ENCODE measurements around the gene AP5B1.

AP5B1 gene

GRCh38 chr11:65814986-65815565 is 34.3 kb upstream of the AP5B1 start:
- no peak overlapping the region for H3K27ac ChIP-seq (ENCODE audit: insufficient read depth, low read depth, low read length, poor library complexity, severe bottlenecking)
- no peak overlapping the region for H3K4me3 ChIP-seq (ENCODE audit: insufficient read depth, low read depth, low read length)

GRCh38 chr11:65814131-65814985 is 33.6 kb upstream of the AP5B1 start:
- 84 to 86% methylated on average over 18 of the region's 18 CpGs for WGBS, 2 experiments
- Histone ChIP-seq H3K4me1 (ENCODE audit: control insufficient read depth, insufficient read depth, low read length) (no peaks in the 10 kb centered on the region), H3K4me3 (ENCODE audit: insufficient read depth, low read depth, low read length) (no peak overlapping the region), H3K27ac (ENCODE audit: insufficient read depth, low read depth, low read length, poor library complexity, severe bottlenecking) (no peak overlapping the region), H3K36me3 (ENCODE audit: control insufficient read depth, insufficient read depth, low read length) (no peaks in the 10 kb centered on the region), H3K9me3 (ENCODE audit: control insufficient read depth, low read length) (no peaks in the 10 kb centered on the region), H3K27me3 (ENCODE audit: control insufficient read depth, insufficient read depth, low read length, poor library complexity, severe bottlenecking) (peaks cover 14% of the 10 kb centered on the region)

More at GRCh38 chr11:65814986-65815565, 34.3 kb upstream of the AP5B1 start:
- 89 to 93% methylated on average over 16 of the region's 16 CpGs for WGBS, 2 experiments
- Histone ChIP-seq H3K36me3 (ENCODE audit: control insufficient read depth, insufficient read depth, low read length) (no peaks in the 10 kb centered on the region), H3K9me3 (ENCODE audit: control insufficient read depth, low read length) (no peaks in the 10 kb centered on the region), H3K27me3 (ENCODE audit: control insufficient read depth, insufficient read depth, low read length, poor library complexity, severe bottlenecking) (peaks cover 14% of the 10 kb centered on the region), H3K4me1 (ENCODE audit: control insufficient read depth, insufficient read depth, low read length) (no peaks in the 10 kb centered on the region)

GRCh38 chr11:65811764-65812475 is 31.1 kb upstream of the AP5B1 start:
- H3K36me3 ChIP-seq (ENCODE audit: control insufficient read depth, insufficient read depth, low read length), result no peaks in the 10 kb centered on the region
- WGBS, 2 experiments, result 75 to 78% methylated on average over 18 to 19 of the region's 19 CpGs
- no peak overlapping the region for H3K27ac ChIP-seq (ENCODE audit: insufficient read depth, low read depth, low read length, poor library complexity, severe bottlenecking)
- H3K4me3 ChIP-seq (ENCODE audit: insufficient read depth, low read depth, low read length), result no peak overlapping the region
- no peaks in the 10 kb centered on the region for H3K4me1 ChIP-seq (ENCODE audit: control insufficient read depth, insufficient read depth, low read length)
- no peaks in the 10 kb centered on the region for H3K9me3 ChIP-seq (ENCODE audit: control insufficient read depth, low read length)
- H3K27me3 ChIP-seq (ENCODE audit: control insufficient read depth, insufficient read depth, low read length, poor library complexity, severe bottlenecking), result peaks cover 3% of the 10 kb centered on the region

GRCh38 chr11:65810046-65810868 is 29.5 kb upstream of the AP5B1 start:
- Histone ChIP-seq H3K27ac (ENCODE audit: insufficient read depth, low read depth, low read length, poor library complexity, severe bottlenecking) (no peak overlapping the region), H3K9me3 (ENCODE audit: control insufficient read depth, low read length) (no peaks in the 10 kb centered on the region), H3K4me3 (ENCODE audit: insufficient read depth, low read depth, low read length) (no peak overlapping the region), H3K4me1 (ENCODE audit: control insufficient read depth, insufficient read depth, low read length) (no peaks in the 10 kb centered on the region), H3K27me3 (ENCODE audit: control insufficient read depth, insufficient read depth, low read length, poor library complexity, severe bottlenecking) (no peaks in the 10 kb centered on the region), H3K36me3 (ENCODE audit: control insufficient read depth, insufficient read depth, low read length) (no peaks in the 10 kb centered on the region)
- WGBS, 2 experiments, result 90 to 92% methylated on average over 23 of the region's 23 CpGs

GRCh38 chr11:65809496-65809895 is 28.7 kb upstream of the AP5B1 start:
- no peak overlapping the region for H3K27ac ChIP-seq (ENCODE audit: insufficient read depth, low read depth, low read length, poor library complexity, severe bottlenecking)
- no peaks in the 10 kb centered on the region for H3K36me3 ChIP-seq (ENCODE audit: control insufficient read depth, insufficient read depth, low read length)
- H3K4me3 ChIP-seq (ENCODE audit: insufficient read depth, low read depth, low read length), result no peak overlapping the region
- WGBS, 2 experiments, result 84 to 85% methylated on average over 9 of the region's 9 CpGs
- no peaks in the 10 kb centered on the region for H3K27me3 ChIP-seq (ENCODE audit: control insufficient read depth, insufficient read depth, low read length, poor library complexity, severe bottlenecking)
- no peaks in the 10 kb centered on the region for H3K4me1 ChIP-seq (ENCODE audit: control insufficient read depth, insufficient read depth, low read length)
- H3K9me3 ChIP-seq (ENCODE audit: control insufficient read depth, low read length), result no peaks in the 10 kb centered on the region

- Histone ChIP-seq H3K27me3 (ENCODE audit: control insufficient read depth, insufficient read depth, low read length, poor library complexity, severe bottlenecking) (no peaks in the 10 kb centered on the region), H3K9me3 (ENCODE audit: control insufficient read depth, low read length) (no peaks in the 10 kb centered on the region), H3K36me3 (ENCODE audit: control insufficient read depth, insufficient read depth, low read length) (no peaks in the 10 kb centered on the region), H3K27ac (ENCODE audit: insufficient read depth, low read depth, low read length, poor library complexity, severe bottlenecking) (no peak overlapping the region), H3K4me3 (ENCODE audit: insufficient read depth, low read depth, low read length) (no peak overlapping the region), H3K4me1 (ENCODE audit: control insufficient read depth, insufficient read depth, low read length) (no peaks in the 10 kb centered on the region)
- WGBS, 2 experiments, result 90% methylated on average over 20 of the region's 20 CpGs
These were observed 28.1 kb upstream of the AP5B1 start for GRCh38 chr11:65808744-65809341.

GRCh38 chr11:65806979-65807378 is 26.2 kb upstream of the AP5B1 start:
- 87 to 89% methylated on average over 6 of the region's 6 CpGs for WGBS, 2 experiments
- H3K36me3 ChIP-seq (ENCODE audit: control insufficient read depth, insufficient read depth, low read length), result no peaks in the 10 kb centered on the region
- no peak overlapping the region for H3K4me3 ChIP-seq (ENCODE audit: insufficient read depth, low read depth, low read length)
- H3K4me1 ChIP-seq (ENCODE audit: control insufficient read depth, insufficient read depth, low read length), result no peaks in the 10 kb centered on the region
- H3K27me3 ChIP-seq (ENCODE audit: control insufficient read depth, insufficient read depth, low read length, poor library complexity, severe bottlenecking), result no peaks in the 10 kb centered on the region
- H3K27ac ChIP-seq (ENCODE audit: insufficient read depth, low read depth, low read length, poor library complexity, severe bottlenecking), result no peak overlapping the region
- H3K9me3 ChIP-seq (ENCODE audit: control insufficient read depth, low read length), result no peaks in the 10 kb centered on the region

GRCh38 chr11:65803797-65804492 is 23.2 kb upstream of the AP5B1 start:
- H3K4me1 ChIP-seq (ENCODE audit: control insufficient read depth, insufficient read depth, low read length), result no peaks in the 10 kb centered on the region
- whole genome bisulfite sequencing, 2 experiments, result 80 to 83% methylated on average over 21 of the region's 21 CpGs
- no peak overlapping the region for H3K27ac ChIP-seq (ENCODE audit: insufficient read depth, low read depth, low read length, poor library complexity, severe bottlenecking)

GRCh38 chr11:65802841-65803240 is 22.1 kb upstream of the AP5B1 start:
- H3K9me3 ChIP-seq (ENCODE audit: control insufficient read depth, low read length), result no peaks in the 10 kb centered on the region
- H3K27ac ChIP-seq (ENCODE audit: insufficient read depth, low read depth, low read length, poor library complexity, severe bottlenecking), result no peak overlapping the region
- H3K27me3 ChIP-seq (ENCODE audit: control insufficient read depth, insufficient read depth, low read length, poor library complexity, severe bottlenecking), result no peaks in the 10 kb centered on the region
- H3K36me3 ChIP-seq (ENCODE audit: control insufficient read depth, insufficient read depth, low read length), result no peaks in the 10 kb centered on the region
- no peak overlapping the region for H3K4me3 ChIP-seq (ENCODE audit: insufficient read depth, low read depth, low read length)
- WGBS, 2 experiments, result 87 to 89% methylated on average over 9 of the region's 9 CpGs
- H3K4me1 ChIP-seq (ENCODE audit: control insufficient read depth, insufficient read depth, low read length), result no peaks in the 10 kb centered on the region

More at GRCh38 chr11:65803797-65804492, 23.2 kb upstream of the AP5B1 start:
- Histone ChIP-seq H3K36me3 (ENCODE audit: control insufficient read depth, insufficient read depth, low read length) (no peaks in the 10 kb centered on the region), H3K4me3 (ENCODE audit: insufficient read depth, low read depth, low read length) (no peak overlapping the region), H3K27me3 (ENCODE audit: control insufficient read depth, insufficient read depth, low read length, poor library complexity, severe bottlenecking) (no peaks in the 10 kb centered on the region), H3K9me3 (ENCODE audit: control insufficient read depth, low read length) (no peaks in the 10 kb centered on the region)

Data from ectodermal cell (in vitro differentiated cells).